Neural progenitor cell (in vitro differentiated cells): ENCODE data around the gene TRIM26.
"Not testable (repeated sequence)": the region's sequence is repeated elsewhere in the genome, so short reads cannot be mapped to it uniquely, and the experiment has no call there.

Experiments used
- EZH2 ChIP-seq: fragments of 200-600 bp; sonication (generic); IDR thresholded peaks from 2 replicates; pipeline ENCODE4 v1.6.1; 2017; ENCODE audit warnings: antibody characterized with exemption, mild to moderate bottlenecking, moderate library complexity
- TF ChIP-seq, protein P1 (sequence below): fragments of 200-600 bp; sonication (generic); IDR thresholded peaks from 2 replicates; pipeline ENCODE4 v1.5.1; 2017; ENCODE audit warnings: antibody characterized with exemption, mild to moderate bottlenecking

DNA sequence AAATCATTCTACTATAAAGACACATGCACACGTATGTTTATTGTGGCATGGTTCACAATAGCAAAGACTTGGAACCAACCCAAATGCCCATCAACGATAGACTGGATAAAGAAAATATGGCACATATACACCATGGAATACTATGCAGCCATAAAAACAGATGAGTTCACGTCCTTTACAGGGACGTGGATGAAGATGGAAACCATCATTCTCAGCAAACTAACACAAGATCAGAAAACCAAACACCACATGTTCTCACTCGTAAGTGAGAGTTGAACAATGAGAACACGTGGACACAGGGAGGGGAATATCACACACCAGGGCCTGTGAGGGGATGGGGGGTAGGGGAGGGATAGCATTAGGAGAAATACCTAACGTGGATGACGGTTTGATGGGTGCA, 73.0 kb downstream of the TRIM26 start:
- not testable (repeated sequence) for TF ChIP-seq EZH2
- TF ChIP-seq, protein P1, sequence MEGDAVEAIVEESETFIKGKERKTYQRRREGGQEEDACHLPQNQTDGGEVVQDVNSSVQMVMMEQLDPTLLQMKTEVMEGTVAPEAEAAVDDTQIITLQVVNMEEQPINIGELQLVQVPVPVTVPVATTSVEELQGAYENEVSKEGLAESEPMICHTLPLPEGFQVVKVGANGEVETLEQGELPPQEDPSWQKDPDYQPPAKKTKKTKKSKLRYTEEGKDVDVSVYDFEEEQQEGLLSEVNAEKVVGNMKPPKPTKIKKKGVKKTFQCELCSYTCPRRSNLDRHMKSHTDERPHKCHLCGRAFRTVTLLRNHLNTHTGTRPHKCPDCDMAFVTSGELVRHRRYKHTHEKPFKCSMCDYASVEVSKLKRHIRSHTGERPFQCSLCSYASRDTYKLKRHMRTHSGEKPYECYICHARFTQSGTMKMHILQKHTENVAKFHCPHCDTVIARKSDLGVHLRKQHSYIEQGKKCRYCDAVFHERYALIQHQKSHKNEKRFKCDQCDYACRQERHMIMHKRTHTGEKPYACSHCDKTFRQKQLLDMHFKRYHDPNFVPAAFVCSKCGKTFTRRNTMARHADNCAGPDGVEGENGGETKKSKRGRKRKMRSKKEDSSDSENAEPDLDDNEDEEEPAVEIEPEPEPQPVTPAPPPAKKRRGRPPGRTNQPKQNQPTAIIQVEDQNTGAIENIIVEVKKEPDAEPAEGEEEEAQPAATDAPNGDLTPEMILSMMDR, result not testable (repeated sequence)
